ENCODE measurements around the gene MGAT5.

The MGAT5 gene

DNA sequence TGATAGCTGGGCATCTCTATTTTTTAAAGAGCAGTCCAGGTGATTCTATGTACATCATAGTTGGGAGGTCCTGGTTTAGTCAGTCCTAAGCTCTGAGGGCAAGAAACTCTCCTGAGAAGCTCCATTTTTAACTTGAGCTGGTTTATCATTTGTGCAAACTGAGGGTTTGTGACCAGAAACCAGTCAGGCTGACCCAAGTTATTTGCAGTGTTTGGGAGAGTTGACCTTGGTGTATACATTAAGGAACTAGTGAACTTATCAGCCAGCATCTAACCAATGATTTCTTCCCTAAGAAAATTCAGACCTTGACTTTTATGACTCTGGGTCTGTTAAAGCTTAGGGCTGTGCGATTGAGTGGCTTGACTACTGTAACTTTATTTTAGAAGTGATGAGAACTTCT lies 10.6 kb upstream of the MGAT5 start:
- no peak overlapping the region for H3K4me3 ChIP-seq (ENCODE audit: low read length)
- H3K27me3 ChIP-seq (ENCODE audit: control insufficient read depth, insufficient read depth, low read length) = peaks cover 2% of the 10 kb centered on the region; the same call in 1 of the 2 replicates
- WGBS (ENCODE audit: insufficient coverage, insufficient read length) = no CpG with 5 or more reads among the region's 1 CpG
- H3K9me3 ChIP-seq (ENCODE audit: control insufficient read depth, insufficient read depth, low read length) = no peaks in the 10 kb centered on the region
- peaks cover 1% of the 10 kb centered on the region; the same call in 1 of the 2 replicates for H3K4me1 ChIP-seq (ENCODE audit: control insufficient read depth, insufficient read depth, low read length)
- no peaks in the 10 kb centered on the region for H3K36me3 ChIP-seq (ENCODE audit: control insufficient read depth, insufficient read depth, low read length)
- no peak for DNase-seq (ENCODE audit: low read depth, low spot score)
- no peak overlapping the region for H3K27ac ChIP-seq (ENCODE audit: low read length)

DNA sequence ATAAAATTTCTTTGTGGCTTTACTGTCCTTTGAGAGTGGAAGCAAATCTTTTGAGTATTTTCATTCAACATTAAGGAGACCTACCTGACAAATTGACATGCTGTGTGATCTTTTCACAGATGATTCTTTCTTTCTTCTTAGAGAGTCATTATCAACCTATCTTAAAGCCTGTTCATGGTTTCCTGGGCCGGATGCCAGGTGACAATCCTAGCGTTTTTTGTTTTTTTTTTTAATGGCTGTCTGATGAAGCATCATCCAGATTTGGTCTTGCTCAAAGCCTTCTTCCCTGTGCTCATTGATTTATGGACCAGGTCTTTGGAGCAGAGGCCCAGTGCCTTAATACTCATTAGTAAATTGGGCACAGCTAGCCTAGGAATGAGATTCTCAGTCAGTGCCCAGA lies 9.8 kb upstream of the MGAT5 start:
- H3K9me3 ChIP-seq (ENCODE audit: control insufficient read depth, insufficient read depth, low read length) = no peaks in the 10 kb centered on the region
- H3K4me3 ChIP-seq (ENCODE audit: low read length) = no peak overlapping the region
- no peak for DNase-seq (ENCODE audit: low read depth, low spot score)
- no peaks in the 10 kb centered on the region for H3K36me3 ChIP-seq (ENCODE audit: control insufficient read depth, insufficient read depth, low read length)
- peaks cover 2% of the 10 kb centered on the region; the same call in 1 of the 2 replicates for H3K27me3 ChIP-seq (ENCODE audit: control insufficient read depth, insufficient read depth, low read length)
- peaks cover 1% of the 10 kb centered on the region; the same call in 1 of the 2 replicates for H3K4me1 ChIP-seq (ENCODE audit: control insufficient read depth, insufficient read depth, low read length)
- no CpG with 5 or more reads among the region's 2 CpGs for WGBS (ENCODE audit: insufficient coverage, insufficient read length)
- H3K27ac ChIP-seq (ENCODE audit: low read length) = no peak overlapping the region

DNA sequence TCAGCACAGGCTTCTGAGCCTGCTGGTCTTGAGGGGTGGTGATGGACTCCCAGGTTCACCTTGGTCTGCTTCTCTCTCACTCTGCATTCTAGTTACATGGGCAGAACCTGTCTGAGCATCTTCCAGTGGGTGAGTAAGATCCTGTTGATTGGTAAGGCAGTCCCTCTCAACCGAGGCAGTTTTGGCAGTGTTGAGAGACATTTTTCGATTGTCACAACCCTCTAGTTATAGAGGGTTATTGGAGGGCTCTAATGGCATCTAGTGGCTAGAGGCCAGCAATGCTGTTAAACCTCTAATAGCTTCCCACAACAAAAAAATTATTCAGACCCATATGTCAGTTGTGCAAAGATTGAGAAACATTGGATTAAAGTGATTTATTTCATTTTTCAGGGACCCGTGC lies 9.3 kb upstream of the MGAT5 start:
- H3K4me1 ChIP-seq (ENCODE audit: control insufficient read depth, insufficient read depth, low read length) = peaks cover 1% of the 10 kb centered on the region; the same call in 1 of the 2 replicates
- peaks cover 2% of the 10 kb centered on the region; the same call in 1 of the 2 replicates for H3K27me3 ChIP-seq (ENCODE audit: control insufficient read depth, insufficient read depth, low read length)
- no peaks in the 10 kb centered on the region for H3K36me3 ChIP-seq (ENCODE audit: control insufficient read depth, insufficient read depth, low read length)
- no CpG with 5 or more reads among the region's 3 CpGs for WGBS (ENCODE audit: insufficient coverage, insufficient read length)
- no peaks in the 10 kb centered on the region for H3K9me3 ChIP-seq (ENCODE audit: control insufficient read depth, insufficient read depth, low read length)
- H3K4me3 ChIP-seq (ENCODE audit: low read length) = no peak overlapping the region
- no peak for DNase-seq (ENCODE audit: low read depth, low spot score)
- H3K27ac ChIP-seq (ENCODE audit: low read length) = no peak overlapping the region

DNA sequence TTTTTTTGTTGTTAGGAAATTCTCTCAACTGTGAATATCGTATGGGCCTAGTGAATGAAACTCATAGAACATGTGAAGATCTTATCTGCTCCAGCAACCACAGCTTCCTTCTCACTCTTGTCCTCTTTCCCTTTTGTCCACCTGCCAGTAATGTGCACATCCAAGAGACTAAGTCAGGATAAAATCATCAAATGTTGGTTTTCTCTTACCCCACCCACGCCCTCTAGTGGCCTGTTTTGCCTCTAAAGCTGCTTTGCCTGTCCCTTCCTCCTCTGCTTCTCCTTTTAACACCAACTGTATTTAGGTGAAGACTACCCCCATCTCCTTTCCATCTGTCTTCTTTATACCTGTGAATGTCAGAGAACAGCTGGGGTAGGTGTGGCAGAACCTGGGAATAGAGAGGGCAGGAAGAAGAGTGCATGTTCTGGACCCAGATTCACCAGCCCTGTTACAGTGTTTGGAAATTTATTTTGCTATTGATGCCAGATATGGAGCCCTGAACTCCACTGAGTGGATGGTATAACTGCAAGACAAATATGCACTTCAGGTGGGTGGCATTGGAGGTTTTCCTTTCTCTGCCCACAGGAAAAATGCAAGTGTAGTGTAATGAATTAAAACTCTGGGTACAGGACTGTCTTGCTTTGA lies 8.4 kb upstream of the MGAT5 start:
- Histone ChIP-seq H3K27ac (ENCODE audit: low read length) (no peak overlapping the region), H3K27me3 (ENCODE audit: control insufficient read depth, insufficient read depth, low read length) (peaks cover 2% of the 10 kb centered on the region; the same call in 1 of the 2 replicates), H3K4me3 (ENCODE audit: low read length) (no peak overlapping the region), H3K36me3 (ENCODE audit: control insufficient read depth, insufficient read depth, low read length) (no peaks in the 10 kb centered on the region), H3K4me1 (ENCODE audit: control insufficient read depth, insufficient read depth, low read length) (peaks cover 1% of the 10 kb centered on the region; the same call in 1 of the 2 replicates), H3K9me3 (ENCODE audit: control insufficient read depth, insufficient read depth, low read length) (no peaks in the 10 kb centered on the region)
- no CpG with 5 or more reads among the region's 2 CpGs for WGBS (ENCODE audit: insufficient coverage, insufficient read length)
- no peak for DNase-seq (ENCODE audit: low read depth, low spot score)

DNA sequence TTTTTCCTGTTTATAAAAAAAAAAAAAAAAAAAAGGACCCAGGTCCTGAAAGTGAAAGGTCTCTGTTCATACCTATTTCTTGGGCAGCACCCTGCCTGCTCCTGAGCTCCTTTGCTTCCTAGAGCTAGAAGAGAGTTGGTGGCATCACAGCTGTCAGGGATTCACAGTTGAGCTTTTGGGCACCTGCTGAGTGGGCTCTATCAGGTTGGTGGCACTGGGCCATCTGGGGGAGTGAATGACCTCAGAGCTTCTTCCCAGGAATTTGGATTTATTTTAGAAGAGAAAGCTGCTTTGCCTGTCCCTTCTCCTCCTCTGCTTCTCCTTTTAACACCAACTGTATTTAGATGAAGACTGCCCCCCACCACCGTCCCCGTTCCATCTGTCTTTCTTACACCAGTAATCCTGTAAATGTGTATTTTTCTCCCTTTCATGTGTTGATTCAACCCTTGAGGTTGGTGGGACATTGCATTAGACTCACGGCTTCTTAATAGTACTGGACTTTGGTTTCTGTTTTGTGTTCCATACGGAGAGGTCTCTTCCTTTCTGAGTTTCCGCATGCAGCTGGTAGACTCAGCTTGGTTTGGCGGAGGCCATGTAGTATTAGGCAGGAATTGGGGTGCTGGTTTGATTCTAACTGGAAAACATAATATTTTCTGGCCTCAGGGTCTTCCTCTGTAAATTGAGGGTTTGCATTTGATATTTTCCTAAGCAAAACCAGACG lies 7.6 kb upstream of the MGAT5 start:
- Histone ChIP-seq H3K9me3 (ENCODE audit: control insufficient read depth, insufficient read depth, low read length) (no peaks in the 10 kb centered on the region), H3K4me3 (ENCODE audit: low read length) (no peak overlapping the region), H3K27me3 (ENCODE audit: control insufficient read depth, insufficient read depth, low read length) (peaks cover 2% of the 10 kb centered on the region; the same call in 1 of the 2 replicates), H3K4me1 (ENCODE audit: control insufficient read depth, insufficient read depth, low read length) (peaks cover 1% of the 10 kb centered on the region; the same call in 1 of the 2 replicates), H3K36me3 (ENCODE audit: control insufficient read depth, insufficient read depth, low read length) (no peaks in the 10 kb centered on the region), H3K27ac (ENCODE audit: low read length) (no peak overlapping the region)
- DNase-seq (ENCODE audit: low read depth, low spot score) = no peak
- no CpG with 5 or more reads among the region's 7 CpGs for WGBS (ENCODE audit: insufficient coverage, insufficient read length)

DNA sequence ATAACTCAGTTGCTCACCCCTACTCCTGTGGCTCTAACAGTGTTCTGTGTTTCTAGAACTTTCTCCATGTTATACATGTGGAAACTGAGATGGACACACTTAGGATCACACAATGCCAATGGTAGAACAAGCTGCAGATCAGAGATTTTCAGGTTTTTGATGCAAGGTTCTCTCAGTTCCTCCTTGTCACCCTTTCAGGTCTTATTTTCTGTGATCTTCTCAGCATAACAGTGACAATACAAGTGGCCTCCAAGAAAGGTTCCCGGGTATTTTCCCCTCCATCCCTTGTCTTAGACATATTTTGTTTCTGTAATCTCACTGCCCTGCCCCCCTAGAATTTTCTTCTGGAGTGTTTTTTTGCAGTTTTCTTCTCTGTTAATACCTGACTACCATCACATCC lies 6.2 kb upstream of the MGAT5 start:
- Histone ChIP-seq H3K27ac (ENCODE audit: low read length) (no peak overlapping the region), H3K27me3 (ENCODE audit: control insufficient read depth, insufficient read depth, low read length) (peaks cover 2% of the 10 kb centered on the region; the same call in 1 of the 2 replicates), H3K36me3 (ENCODE audit: control insufficient read depth, insufficient read depth, low read length) (no peaks in the 10 kb centered on the region), H3K4me3 (ENCODE audit: low read length) (no peak overlapping the region), H3K9me3 (ENCODE audit: control insufficient read depth, insufficient read depth, low read length) (no peaks in the 10 kb centered on the region), H3K4me1 (ENCODE audit: control insufficient read depth, insufficient read depth, low read length) (peaks cover 1% of the 10 kb centered on the region; the same call in 1 of the 2 replicates)
- WGBS (ENCODE audit: insufficient coverage, insufficient read length) = no CpG with 5 or more reads among the region's 1 CpG
- no peak for DNase-seq (ENCODE audit: low read depth, low spot score)

DNA sequence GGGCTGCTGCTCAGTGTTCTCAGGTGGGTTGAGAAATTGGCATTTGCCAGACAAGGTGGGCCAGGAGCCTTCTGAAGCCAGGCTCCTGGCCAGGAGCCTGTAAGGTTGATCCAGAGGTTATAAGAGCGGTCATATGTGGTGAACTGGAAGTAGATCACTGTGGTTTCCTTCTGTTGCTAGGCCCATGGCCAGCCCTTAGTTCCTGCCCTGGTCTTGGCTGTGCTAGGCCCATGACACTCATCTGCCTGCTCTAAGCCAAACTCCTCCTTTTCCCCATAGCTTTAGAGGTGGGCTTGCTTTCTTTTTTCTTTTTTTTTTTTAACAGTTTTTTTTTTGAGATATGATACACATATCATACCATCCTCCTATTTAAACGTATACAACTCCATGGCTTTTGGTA lies 5.0 kb upstream of the MGAT5 start:
- Histone ChIP-seq H3K27ac (ENCODE audit: low read length) (no peak overlapping the region), H3K4me3 (ENCODE audit: low read length) (no peak overlapping the region), H3K27me3 (ENCODE audit: control insufficient read depth, insufficient read depth, low read length) (peaks cover 2% of the 10 kb centered on the region; the same call in 1 of the 2 replicates), H3K4me1 (ENCODE audit: control insufficient read depth, insufficient read depth, low read length) (peaks cover 1% of the 10 kb centered on the region; the same call in 1 of the 2 replicates), H3K9me3 (ENCODE audit: control insufficient read depth, insufficient read depth, low read length) (no peaks in the 10 kb centered on the region), H3K36me3 (ENCODE audit: control insufficient read depth, insufficient read depth, low read length) (no peaks in the 10 kb centered on the region)
- no peak for DNase-seq (ENCODE audit: low read depth, low spot score)
- no CpG with 5 or more reads among the region's 2 CpGs for WGBS (ENCODE audit: insufficient coverage, insufficient read length)

DNA sequence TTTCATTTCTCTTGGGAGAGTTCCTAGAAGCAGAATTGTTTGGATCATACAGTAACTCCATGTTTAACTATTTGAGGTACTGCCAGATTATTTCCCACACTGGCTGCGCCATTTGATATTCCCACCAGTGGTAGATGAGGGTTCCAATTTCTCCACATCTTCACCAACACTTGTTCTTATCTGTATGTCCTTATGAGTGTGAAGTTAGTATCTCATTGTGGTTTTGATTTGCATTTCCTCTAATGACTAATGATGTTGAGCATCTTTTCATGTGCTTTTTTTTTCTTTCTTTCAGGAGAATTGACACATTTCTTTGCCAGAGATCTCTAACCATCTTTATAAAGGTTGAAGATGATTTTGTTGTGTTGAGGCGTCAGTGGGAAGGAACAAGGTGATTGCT lies 4.1 kb upstream of the MGAT5 start:
- no peak overlapping the region for H3K4me3 ChIP-seq (ENCODE audit: low read length)
- no peak overlapping the region for H3K27ac ChIP-seq (ENCODE audit: low read length)
- DNase-seq (ENCODE audit: low read depth, low spot score) = no peak
- peaks cover 2% of the 10 kb centered on the region; the same call in 1 of the 2 replicates for H3K27me3 ChIP-seq (ENCODE audit: control insufficient read depth, insufficient read depth, low read length)
- peaks cover 1% of the 10 kb centered on the region; the same call in 1 of the 2 replicates for H3K4me1 ChIP-seq (ENCODE audit: control insufficient read depth, insufficient read depth, low read length)
- H3K36me3 ChIP-seq (ENCODE audit: control insufficient read depth, insufficient read depth, low read length) = peaks cover 4% of the 10 kb centered on the region
- 100% methylated on average over 1 of the region's 2 CpGs for WGBS (ENCODE audit: insufficient coverage, insufficient read length)
- H3K9me3 ChIP-seq (ENCODE audit: control insufficient read depth, insufficient read depth, low read length) = no peaks in the 10 kb centered on the region

DNA sequence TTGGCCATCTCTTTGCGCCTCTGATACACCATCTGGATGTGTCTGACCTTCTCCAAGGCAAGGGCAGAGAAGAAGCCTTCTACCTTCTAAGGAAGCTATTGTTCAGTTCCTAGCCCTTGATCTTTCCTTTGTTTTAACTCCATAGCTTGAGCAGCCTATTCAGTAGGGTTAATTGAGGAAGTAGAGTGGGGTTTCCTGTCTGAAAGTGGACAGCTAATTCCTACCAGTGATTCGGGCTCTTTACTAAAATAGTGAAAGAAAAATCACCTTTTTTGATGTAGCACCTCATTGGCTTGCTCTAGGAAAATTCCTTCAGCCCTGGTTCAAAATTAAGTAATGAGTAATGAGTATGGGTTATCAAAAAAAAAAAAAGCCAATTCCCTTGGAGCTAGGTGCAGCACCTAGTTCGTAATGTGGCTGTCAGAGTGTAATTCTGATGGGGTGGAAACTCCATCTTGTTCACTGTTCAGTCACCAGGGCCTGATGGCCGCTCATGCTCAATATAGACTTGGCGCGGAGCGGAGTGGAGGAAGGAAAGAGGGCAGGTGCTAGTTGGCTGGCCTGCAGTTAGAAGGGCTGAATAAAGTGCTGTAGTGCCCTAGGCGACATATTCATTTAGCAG lies 2.9 kb upstream of the MGAT5 start:
- Histone ChIP-seq H3K9me3 (ENCODE audit: control insufficient read depth, insufficient read depth, low read length) (no peaks in the 10 kb centered on the region), H3K36me3 (ENCODE audit: control insufficient read depth, insufficient read depth, low read length) (peaks cover 4% of the 10 kb centered on the region), H3K4me3 (ENCODE audit: low read length) (no peak overlapping the region), H3K27me3 (ENCODE audit: control insufficient read depth, insufficient read depth, low read length) (no peaks in the 10 kb centered on the region), H3K4me1 (ENCODE audit: control insufficient read depth, insufficient read depth, low read length) (no peaks in the 10 kb centered on the region), H3K27ac (ENCODE audit: low read length) (no peak overlapping the region)
- no CpG with 5 or more reads among the region's 8 CpGs for WGBS (ENCODE audit: insufficient coverage, insufficient read length)
- DNase-seq (ENCODE audit: low read depth, low spot score) = no peak

DNA sequence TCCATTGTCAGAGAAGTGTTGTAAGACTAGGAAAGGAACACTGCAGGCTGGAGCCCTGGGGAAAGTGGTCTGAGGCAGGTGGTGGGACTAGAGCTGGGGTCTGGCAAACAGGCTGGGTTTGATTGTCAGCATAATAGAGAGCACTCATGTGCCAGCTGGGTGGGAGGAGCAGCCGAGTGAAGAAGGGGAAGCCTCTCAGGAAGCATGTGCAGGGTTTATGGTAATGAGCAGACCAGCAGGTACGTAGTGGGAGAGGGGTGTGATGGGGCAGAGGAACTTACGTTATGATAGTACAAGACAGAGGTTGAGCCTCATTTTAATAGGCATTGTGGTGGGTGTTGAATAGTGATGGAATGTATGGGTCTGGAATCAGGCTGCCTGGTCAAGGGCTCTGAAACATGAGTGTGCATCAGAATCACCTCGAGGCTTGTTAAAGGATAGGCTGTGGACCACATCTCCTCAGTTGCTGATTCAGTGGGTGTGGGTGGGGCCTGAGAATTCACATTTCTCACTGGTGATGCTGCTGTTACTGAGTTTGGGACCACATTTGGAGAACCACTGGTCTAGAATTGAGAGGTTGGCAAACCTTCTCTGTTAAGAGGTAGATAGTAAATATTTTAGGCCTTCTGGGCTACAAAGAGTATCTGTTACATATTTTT lies 1.7 kb upstream of the MGAT5 start:
- no CpG with 5 or more reads among the region's 4 CpGs for WGBS (ENCODE audit: insufficient coverage, insufficient read length)
- Histone ChIP-seq H3K9me3 (ENCODE audit: control insufficient read depth, insufficient read depth, low read length) (no peaks in the 10 kb centered on the region), H3K36me3 (ENCODE audit: control insufficient read depth, insufficient read depth, low read length) (peaks cover 4% of the 10 kb centered on the region), H3K4me3 (ENCODE audit: low read length) (no peak overlapping the region), H3K4me1 (ENCODE audit: control insufficient read depth, insufficient read depth, low read length) (no peaks in the 10 kb centered on the region), H3K27ac (ENCODE audit: low read length) (no peak overlapping the region), H3K27me3 (ENCODE audit: control insufficient read depth, insufficient read depth, low read length) (no peaks in the 10 kb centered on the region)
- DNase-seq (ENCODE audit: low read depth, low spot score) = no peak
